HTR-8/SVneo (cell line): ENCODE results near the gene PDE2A.
A peak's percentile ranks its signal among the peaks of the same experiment; 100 is the strongest.

Experiments
- DNase-seq: peaks from one replicate; pipeline ENCODE4 v3.0.0; 2011; ENCODE audit warnings: low spot score, mixed read lengths; ENCODE audit not compliant: insufficient read length
- FAIRE-seq: peaks from 2 replicates; lab custom pipeline; 2011; peaks lifted over from hg19 to GRCh38; lab: Jason Lieb, UNC

The PDE2A gene

DNA sequence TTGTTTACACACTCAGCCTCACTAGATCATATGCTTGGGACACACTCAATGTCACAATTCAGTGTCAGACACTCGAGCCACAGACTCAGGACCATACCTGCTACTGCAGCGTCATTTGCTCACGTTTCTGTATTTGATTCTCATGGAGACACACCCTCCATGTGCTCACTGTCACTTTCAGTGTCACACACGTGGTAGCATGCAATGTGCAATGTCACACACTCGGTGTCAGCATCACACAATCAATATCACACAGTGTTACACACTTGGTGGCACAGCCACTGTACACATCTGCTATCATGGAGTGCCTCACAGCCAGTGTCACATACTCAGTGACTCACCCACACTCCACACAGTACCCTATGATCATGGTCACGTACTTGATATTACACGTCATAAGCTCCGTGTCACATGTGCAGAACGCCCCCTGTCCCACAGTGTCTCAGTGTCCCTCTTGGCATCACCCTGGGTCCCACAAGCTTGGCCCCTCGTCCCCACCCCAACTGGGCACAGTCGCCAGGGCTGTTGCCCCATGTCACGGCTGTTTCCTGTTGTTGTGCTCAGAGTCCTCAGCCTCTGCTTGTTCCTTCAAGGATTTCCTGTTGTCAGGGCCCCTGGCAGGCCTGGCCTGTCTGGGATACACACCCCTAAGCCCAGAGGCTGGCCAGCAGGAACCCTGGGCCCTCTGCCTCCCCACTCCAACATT is 49.6 kb downstream of the PDE2A start:
- no peak for DNase-seq
- FAIRE-seq: peak; percentile 97

DNA sequence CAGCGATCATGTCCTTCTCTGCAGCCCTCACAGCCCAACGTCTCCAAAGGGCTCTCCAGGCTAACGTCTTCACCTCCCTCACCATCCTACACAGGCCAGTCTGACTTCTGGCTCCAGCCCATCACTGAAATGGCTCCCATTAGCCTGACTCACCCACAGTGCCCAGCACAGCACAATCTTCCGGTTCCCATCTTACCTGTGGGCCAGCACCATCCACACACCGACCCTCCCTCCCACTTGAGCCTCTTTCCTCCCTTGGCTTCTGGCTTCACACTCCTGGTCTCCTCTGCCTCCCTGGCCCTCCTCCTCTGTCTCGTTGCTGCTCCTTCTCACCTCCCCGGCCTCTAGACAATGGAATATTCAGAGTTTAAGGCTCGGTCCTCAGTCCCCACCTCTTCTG is 51.2 kb downstream of the PDE2A start:
- FAIRE-seq: no peak
- no peak for DNase-seq

DNA sequence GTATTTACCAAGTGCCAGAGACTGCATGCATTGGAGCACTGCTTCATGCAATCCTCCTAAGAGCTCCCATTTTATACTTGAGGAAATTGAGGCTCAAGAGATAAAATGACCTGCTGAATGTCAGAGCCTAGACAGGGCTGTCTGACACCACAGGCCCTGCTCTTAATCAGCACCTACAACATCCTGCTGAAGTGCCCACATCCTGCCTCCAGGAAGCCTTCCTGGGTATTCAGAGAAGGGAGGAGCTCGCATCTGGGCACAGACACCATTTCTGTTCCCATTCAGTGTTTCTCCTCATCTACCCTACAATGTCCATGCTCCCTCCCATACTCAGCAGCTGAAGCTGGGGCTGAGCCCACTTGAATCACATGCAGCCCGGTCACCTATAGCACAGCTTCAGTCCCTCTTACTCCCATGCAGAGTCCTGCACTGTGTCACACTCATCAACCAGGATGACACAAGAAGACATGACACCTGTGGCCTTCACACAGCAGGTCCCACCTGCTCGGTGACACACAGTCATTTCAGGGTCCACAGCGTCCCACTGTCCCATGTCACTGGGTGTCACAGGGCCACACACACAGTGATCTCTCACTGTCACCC is 53.1 kb downstream of the PDE2A start:
- FAIRE-seq (peak; percentile 72), DNase-seq (no peak)

DNA sequence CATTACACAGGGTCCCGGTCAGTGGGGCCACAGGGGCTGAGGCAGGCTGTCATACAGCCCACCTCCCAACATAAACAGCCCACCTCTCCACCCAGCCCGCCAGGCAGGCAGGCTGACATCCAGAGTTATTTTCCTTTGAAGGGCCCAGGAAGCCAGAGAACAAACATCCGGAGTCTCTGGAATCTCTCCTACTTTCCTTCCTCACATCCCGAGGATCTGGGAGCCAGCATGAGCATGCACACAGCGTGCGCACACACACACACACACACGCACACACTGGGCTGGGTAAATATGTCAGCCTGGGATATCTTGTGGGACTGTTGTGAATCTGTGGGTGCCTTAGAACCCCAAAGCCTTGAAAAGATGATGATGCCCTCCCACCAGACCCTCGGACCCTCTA is 55.4 kb downstream of the PDE2A start:
- DNase-seq: no peak
- no peak for FAIRE-seq

DNA sequence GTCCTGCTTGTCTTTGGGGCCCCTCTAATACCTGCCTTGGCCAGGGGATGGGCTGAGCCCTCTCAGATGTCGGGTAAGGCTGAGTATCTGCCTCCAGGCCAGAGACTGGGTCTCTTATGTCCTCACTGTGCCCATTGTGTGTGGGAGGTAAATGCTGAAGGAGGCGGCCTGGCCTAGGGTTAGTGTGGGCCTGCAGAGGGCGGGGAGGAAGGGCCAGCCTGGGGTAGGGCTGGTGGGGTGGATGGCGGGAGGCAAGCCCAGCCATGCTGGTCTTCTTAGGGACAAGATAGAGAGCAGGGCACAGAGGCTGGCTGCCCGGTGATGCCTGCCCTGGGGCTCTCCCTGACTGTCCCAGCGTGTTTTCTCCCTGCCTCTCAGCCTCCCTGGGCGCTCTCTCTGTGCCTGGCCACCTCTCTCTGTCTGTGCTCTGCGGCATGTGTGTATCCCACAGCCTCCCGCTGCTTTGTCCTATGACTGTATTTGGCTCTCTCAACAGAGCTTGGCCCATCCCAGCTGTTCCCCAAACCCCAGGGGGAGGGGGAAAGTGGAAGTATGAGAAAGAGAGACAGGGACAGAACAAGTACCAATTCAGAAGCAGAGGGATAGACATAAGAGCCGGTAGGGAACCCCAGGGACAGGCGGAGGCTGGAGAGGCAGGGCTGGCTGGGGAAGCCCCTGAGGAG is 57.0 kb downstream of the PDE2A start:
- no peak for FAIRE-seq

DNA sequence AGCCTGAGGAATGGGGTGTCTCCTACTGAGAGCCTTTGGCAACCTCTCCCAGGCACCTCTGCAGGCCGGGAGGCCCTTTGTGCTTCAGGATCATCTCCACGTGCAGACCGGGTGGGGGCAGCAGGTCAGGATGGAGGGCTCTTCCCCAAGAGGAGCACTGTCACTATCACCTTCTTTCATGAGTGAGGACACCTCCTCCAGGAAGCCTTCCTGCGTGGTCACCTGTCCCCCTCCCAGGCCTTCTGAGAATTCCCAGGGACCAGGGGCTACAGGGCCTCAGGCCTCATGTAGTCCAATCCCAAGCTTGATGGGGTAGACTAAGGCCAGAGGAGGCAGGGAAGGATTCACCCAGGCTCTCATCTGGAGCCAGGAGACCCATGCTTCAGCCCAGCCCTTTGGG is 57.6 kb downstream of the PDE2A start:
- DNase-seq (no peak), FAIRE-seq (no peak)

More for the DNA sequence above, 57.0 kb downstream of the PDE2A start:
- no peak for DNase-seq

DNA sequence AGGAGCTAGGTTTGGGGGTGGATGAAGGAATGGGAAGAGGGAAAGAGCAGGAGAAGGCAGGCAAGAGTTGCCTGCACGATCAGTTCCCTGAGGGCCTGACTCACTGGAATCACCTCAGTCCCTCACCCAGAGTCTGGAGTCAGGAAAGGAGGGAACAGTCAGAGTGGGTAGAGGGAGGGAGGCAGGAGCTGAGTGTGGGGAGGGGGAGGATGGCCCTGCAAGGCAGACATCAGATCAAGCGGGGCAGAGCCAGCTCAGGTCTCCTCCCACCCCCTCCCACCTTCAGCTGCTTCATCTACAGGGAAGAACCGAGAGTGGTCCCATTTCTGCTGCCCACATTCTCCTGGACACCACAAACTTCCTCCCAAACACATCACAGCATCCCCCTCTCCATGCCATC is 58.9 kb downstream of the PDE2A start:
- FAIRE-seq (no peak), DNase-seq (no peak)

DNA sequence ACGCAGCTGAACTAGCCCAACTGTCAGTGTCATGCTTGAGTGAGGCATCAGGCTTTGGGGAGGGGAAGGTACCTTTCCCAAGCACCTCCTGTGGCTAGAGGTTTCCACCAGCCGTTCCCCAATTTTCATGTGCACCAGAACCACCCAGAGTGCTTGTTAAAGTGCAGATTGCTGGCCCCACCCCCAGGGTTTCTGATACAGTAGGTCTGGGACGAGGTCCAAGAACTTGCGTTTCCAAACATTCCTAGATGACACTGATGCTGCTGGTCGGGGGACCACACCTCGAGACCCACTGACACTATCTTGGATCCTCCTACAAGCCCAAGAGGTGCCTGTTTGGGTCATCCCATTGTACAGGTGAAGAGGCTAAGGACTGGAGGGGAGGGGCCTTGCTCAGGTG is 59.8 kb downstream of the PDE2A start:
- no peak for DNase-seq
- FAIRE-seq: no peak

DNA sequence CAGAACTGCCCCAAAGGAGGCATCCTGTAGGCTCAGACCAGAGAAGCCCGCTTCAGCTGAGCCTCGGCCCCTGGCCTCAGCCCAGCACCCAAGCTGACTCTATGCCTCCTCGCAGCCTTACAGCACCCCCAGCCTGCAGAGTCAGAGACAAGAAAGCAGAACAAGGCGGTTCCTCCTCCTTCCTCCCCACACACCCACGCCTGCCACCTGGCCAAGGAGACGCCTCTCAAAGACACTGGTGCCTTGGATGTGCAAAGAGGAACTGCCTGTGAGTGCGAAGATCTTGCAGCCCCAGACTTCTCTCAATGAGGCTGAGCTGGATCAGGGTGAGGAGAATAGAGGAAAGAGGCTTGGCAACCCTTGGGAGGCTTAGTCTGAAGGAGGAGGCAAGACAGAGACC is 60.2 kb downstream of the PDE2A start:
- no peak for DNase-seq
- no peak for FAIRE-seq

DNA sequence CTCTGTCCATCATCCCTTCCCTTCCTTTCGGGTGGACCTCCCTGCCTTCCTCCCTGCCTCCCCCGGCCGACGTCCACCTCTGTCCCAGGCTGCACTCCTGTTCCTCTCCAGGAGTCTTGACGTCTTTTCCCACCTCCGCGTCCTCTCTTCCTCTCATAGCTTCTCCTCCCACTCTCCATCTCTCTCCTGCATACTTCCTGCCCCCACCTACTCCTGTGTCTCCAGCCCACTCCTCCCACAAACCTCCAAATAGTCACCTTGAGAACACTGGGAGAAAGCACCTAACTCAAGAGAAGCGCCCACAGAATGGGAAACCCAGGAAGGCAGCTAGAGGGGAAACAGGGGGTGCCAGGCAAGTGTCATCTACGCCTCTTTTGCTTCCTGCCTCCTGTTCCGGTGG is 60.8 kb downstream of the PDE2A start:
- FAIRE-seq: no peak
- no peak for DNase-seq

DNA sequence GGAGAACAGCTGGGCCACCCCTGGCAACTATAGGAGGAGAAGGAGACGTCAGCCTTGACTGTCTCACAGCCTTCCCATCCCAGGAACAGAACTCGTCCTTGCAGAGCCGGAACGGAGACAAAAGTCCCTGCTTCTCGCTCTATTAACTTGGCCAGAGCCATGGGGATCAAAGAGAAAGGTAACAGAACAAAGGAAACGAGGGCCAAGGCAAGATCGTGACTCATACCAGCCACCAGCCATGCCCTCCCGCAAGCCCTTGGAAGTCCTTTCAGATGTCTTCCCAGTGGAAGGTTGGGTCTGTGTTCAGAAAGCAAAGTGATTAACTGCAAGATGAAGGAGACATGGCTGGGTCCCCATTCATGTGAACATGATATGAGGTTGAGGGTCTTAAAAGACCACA is 64.7 kb downstream of the PDE2A start:
- peak; percentile 13 for FAIRE-seq

DNA sequence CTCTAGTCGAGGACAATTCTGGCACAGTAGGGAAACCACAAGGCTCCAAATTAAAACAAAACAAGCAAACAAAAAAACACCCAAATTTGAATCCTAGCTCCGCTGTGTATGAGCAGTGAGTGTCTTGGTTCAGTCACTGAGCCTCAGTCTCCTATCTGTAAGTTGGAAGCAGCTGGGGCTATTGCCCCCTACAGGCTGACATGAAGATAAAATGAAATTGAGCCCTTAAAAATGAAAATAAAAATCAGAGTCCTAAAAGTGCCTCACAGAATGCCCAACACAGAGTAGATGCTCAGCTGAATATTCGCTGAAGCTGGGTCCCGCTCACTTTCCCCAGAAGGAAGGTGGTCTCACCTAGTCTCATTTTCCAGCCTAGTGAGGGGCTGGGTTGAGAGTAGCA is 65.2 kb downstream of the PDE2A start:
- no peak for FAIRE-seq
- DNase-seq: no peak

More for the DNA sequence above, 64.7 kb downstream of the PDE2A start:
- no peak for DNase-seq

DNA sequence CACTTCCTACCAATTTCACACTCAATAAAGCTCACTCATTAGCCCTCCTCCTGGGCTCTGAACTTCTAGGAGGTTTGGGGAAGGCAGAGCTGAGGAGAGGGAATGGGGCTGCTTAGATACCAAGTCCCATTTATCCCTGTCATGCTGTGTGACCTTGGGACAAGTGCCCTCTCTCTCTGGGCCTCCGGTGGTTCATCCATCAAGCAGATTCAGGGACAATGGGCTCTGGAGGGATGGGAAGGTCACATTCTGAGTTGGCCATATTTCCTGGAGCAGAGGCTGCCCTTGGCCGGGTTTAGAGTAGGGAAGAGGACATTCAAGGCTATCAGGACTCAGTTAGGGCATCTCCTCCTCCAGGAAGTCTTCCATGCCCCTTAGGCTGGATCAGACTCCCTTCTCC is 66.7 kb downstream of the PDE2A start:
- no peak for FAIRE-seq
- DNase-seq: no peak

DNA sequence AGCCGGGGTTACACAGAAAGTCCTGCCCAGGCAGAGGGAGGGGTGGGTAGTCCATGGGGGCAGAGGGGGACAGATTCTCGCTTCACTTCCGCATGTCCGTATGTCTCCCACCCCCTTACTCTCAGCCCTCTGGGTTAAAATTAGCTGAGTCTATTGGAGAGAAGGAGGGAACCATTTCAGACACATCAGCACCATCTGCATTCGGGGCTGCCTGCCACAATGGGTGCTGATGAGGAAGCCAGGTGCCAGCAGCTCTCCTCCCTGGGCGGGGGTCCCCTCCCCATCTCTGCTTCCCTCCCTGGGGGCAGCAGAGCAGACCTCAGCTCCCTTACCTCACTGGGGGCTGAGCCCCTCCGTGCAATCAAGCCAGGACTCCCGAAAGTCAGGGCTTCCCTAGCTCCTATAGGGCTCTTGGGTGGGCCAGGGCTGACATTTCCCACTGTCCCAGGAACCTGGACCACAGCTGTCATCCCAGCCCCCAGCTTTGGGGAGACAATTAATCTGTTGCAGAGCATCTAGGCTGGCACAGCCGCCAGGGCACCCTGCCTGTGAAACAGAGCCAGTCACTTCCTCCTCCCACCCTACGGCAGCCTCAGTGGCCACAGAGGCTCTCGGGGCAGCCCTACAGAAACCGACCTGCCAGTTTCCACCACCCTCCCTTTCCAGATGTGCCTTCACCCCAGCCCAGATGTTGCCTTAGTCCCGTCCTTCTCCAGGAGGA is 67.3 kb downstream of the PDE2A start:
- no peak for DNase-seq
- no peak for FAIRE-seq

DNA sequence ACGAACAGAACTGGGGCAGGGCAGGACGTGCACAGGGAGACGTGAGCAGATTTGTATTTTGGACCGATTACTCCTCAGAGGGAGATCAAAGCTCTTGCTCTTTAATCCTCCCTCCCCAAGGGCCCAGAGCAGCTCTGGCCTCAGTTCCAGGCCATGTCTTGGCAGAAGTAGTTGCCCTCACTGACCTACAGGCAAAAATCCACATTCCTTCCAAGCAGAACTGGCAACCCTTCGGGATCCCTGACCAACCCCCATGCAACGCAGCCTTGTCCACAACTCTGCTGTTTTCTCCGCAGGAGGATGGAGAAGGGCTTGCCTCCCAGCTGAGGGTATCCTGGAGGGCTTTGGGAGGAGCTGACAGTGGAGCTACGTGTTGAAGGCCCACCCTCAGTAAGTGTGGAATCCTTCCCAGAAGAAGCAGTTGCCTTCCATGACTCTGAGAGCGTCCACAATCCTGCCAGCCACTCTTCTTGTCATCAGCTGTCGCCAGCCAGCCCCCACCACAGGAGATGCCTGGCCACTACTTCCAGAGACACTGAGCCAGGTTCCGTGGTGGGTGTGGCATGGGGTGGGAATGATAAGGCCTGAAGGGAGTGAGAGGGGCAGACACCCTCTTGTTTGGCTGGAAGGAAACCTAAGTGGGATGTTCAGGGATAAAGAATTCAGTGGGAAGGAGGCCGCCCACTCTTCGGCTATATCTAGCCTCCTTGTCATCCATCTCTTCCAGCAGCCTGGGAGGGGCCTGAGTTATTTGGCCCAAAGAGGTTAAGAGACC is 68.1 kb downstream of the PDE2A start:
- DNase-seq (no peak), FAIRE-seq (no peak)

DNA sequence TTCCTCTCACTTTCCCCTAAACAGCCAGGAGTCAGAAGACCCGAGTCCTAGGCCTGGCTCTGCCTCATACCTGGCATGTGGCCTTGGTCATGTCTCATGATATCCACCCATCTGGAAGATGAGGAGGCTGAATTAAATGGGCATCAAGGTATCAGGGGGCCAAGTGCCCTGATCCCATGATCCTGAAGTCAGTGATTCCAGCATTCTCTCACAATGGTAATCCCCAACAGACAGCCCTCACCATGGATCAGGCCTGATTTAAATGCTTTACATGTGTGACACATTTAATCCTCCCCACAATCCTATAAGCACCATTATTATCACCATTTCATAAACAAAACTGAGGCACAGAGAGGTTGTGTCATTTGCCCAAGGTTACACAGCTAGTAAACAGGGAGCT is 70.0 kb downstream of the PDE2A start:
- DNase-seq (no peak), FAIRE-seq (no peak)

DNA sequence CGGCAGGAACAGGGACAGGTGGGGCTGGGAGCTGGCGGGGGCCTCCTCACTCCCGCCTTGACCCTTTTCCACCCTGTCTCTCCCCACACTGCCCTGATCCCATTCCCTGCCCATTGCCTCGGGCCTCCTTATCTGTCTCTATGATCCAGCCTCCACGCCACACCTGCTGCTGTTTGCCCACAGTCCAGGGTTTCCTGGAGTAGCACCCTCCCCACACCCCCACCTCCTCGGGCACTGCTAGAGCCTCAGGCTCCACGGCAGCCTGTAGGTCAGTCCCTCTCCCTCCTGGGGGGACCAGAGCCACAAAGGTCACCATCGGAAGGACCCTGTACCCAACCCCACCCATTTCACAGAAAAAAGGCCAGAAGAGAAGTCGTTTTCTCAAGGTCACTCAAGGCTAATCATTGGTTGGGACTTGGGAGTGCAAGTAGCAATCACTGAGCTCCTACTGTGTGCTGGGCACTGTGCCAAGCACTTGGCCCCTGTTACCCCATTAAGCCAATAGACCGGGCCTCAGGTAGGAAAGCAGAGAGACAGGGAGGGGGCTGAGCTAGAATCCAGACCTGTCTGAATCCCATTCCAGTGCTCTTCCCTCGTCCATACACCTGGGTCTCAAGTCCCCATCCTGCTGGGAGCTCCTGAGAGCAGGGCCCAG is 71.8 kb downstream of the PDE2A start:
- DNase-seq (no peak), FAIRE-seq (no peak)

DNA sequence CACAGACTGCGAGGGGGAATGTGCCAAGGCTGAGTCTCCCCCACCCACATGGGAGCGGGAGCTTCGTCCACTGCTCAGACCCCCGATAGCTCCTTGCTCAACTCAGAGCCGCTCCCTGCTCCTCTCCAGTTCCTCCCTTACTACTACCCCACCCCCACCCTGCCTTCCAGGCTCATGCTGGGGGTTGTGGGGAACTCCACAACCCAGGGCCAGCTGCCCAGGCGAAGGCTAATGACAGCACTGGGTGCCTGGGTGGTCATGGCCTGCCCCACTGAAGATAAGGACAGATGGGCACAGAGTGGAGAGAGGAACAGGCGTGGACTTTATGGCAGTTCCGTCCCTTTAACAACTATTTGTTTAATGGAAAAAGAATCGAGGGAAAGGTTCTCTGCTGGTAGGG is 73.7 kb downstream of the PDE2A start:
- FAIRE-seq: no peak
- no peak for DNase-seq

DNA sequence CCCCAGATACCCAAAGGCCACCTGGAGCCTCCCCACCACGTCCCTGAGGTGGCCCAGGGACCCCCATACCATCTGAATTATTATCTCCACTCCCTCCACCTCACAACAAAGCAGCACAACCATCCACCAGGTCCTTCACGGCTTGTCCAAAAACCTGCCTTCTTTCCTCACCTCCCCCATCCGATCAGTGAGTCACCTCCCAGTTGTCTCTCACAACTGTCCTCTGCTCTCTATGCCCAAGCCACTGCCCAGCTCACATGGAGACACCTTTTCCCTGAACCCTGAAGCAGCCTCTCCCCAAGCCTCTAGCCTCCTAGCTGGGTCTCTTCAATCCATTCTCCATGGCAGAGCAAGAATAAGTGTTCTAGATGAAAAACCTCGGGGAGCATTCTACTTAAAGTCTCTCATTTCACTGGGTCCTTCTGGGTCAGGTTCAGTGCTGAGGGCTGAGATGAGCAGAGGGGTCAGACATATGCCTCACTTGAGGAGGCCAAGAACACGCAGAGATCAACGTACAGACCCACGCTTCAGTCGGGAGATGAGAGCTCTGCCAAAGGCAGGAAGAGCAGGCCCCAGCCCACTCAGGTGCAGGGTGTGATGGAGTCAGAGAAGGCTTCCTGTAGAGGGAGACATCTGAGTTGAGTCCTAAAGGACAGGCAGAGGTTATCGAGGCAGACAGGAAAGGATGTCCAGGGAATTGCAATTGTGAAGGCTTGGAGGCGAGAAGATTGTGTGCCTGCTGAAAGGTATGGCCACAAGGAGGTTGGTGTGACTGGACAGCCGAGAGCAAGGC is 74.7 kb downstream of the PDE2A start:
- no peak for FAIRE-seq
- DNase-seq: no peak
